NCI-H1694 (cell line): ENCODE data around the gene C19orf44.
A peak's percentile ranks its signal among the peaks of the same experiment; 100 is the strongest.
"Not testable (repeated sequence)": the region's sequence is repeated elsewhere in the genome, so short reads cannot be mapped to it uniquely, and the experiment has no call there.

Source experiments
- DNase-seq: peaks from one replicate; lab custom pipeline; 2025; lab: John Stamatoyannopoulos, UW

Gene C19orf44

GRCh38 chr19:16537111-16537510, 40.9 kb downstream of the C19orf44 start:
- DNase-seq: no peak

- no peak for DNase-seq
Observed at GRCh38 chr19:16540948-16541347, 44.8 kb downstream of the C19orf44 start.

GRCh38 chr19:16541526-16542044, 45.4 kb downstream of the C19orf44 start:
- DNase-seq: no peak

- DNase-seq: peak; percentile 65
Observed at GRCh38 chr19:16542045-16542909, 46.1 kb downstream of the C19orf44 start, which contains the start of gene CHERP. CHERP (minus strand) TSS chr19:16542437; CDS start chr19:16542378, 59 bp downstream.

GRCh38 chr19:16542910-16543472, 46.8 kb downstream of the C19orf44 start:
- DNase-seq: no peak

- not testable (repeated sequence) for DNase-seq
Observed at GRCh38 chr19:16543734-16544133, 47.5 kb downstream of the C19orf44 start.

GRCh38 chr19:16544473-16545231, 48.5 kb downstream of the C19orf44 start:
- DNase-seq: no peak

GRCh38 chr19:16548956-16549355, 52.8 kb downstream of the C19orf44 start:
- DNase-seq: no peak

GRCh38 chr19:16551902-16552301, 55.7 kb downstream of the C19orf44 start:
- not testable (repeated sequence) for DNase-seq

- no peak for DNase-seq
Observed at GRCh38 chr19:16554776-16555175, 58.6 kb downstream of the C19orf44 start.

- DNase-seq: no peak
Observed at GRCh38 chr19:16559780-16560276, 63.6 kb downstream of the C19orf44 start.

GRCh38 chr19:16561382-16561781, 65.2 kb downstream of the C19orf44 start:
- DNase-seq: peak; percentile 15

- no peak for DNase-seq
Observed at GRCh38 chr19:16562608-16563025, 66.4 kb downstream of the C19orf44 start.

GRCh38 chr19:16564842-16565241, 68.6 kb downstream of the C19orf44 start:
- DNase-seq: no peak

GRCh38 chr19:16566161-16566560, 70.0 kb downstream of the C19orf44 start:
- DNase-seq: no peak

GRCh38 chr19:16566702-16567101, 70.5 kb downstream of the C19orf44 start:
- no peak for DNase-seq

GRCh38 chr19:16569609-16570320, 73.6 kb downstream of the C19orf44 start:
- no peak for DNase-seq
